ENCODE data around the gene RABGAP1L. TPM values are rescaled to one million over a fixed set of nuclear protein-coding genes. Genes with fewer than 3 reads are reported as not detected.

The RABGAP1L gene
- polyA plus RNA-seq, 1 donor (not counting 4 experiments of a cell fraction or from before 2014, with no cell fraction given): 24.2 TPM

- Histone ChIP-seq H3K4me2 (ENCODE audit: control insufficient read depth, extremely low read depth, insufficient read depth, low read depth, low read length) (no peak overlapping the region), H4K20me1 (ENCODE audit: control insufficient read depth, extremely low read depth, insufficient read depth, low read length) (no peaks in the 10 kb centered on the region), H3K27me3 (ENCODE audit: control insufficient read depth, extremely low read depth, insufficient read depth, low read length) (no peaks in the 10 kb centered on the region), H2AFZ (ENCODE audit: control insufficient read depth, low read length) (no peak overlapping the region), H3K9me3 (ENCODE audit: control insufficient read depth, low read depth, low read length) (no peaks in the 10 kb centered on the region), H3K4me1 (ENCODE audit: control insufficient read depth, extremely low read depth, insufficient read depth, low read length) (no peaks in the 10 kb centered on the region), H3K9me1 (ENCODE audit: control insufficient read depth, extremely low read depth, insufficient read depth, low read length) (no peaks in the 10 kb centered on the region), H3K79me2 (ENCODE audit: control insufficient read depth, insufficient read depth, low read length) (no peaks in the 10 kb centered on the region), H3K9ac (ENCODE audit: control insufficient read depth, extremely low read depth, insufficient read depth, low read length) (no peak overlapping the region), H3K4me3 (ENCODE audit: control insufficient read depth in 2 of 3, extremely low read depth in 1 of 3, insufficient read depth in 2 of 3, low read depth in 1 of 3, low read length in 3 of 3) (no peak overlapping the region), H3K36me3 (ENCODE audit: control insufficient read depth in 2 of 2, extremely low read depth in 1 of 2, insufficient read depth in 2 of 2, low read length in 2 of 2) (no peaks in the 10 kb centered on the region), H3K27ac (ENCODE audit: control insufficient read depth, insufficient read depth, low read length) (no peak overlapping the region)
- TF ChIP-seq CTCF (optimal IDR thresholded peaks at IDR 0.05 in 1 of 3, IDR thresholded peaks at IDR 0.05 in 1 of 3, conservative IDR thresholded peaks at IDR 0.05 in 1 of 3; ENCODE audit: extremely low read depth in 1 of 3, insufficient read depth in 2 of 3, low read length in 3 of 3) (peak in 1 of 3 experiments; percentile 30), EZH2 (IDR thresholded peaks at IDR 0.05; ENCODE audit: low read length) (no peak)
- FAIRE-seq: no peak
- dilution Hi-C loops (cut with MboI; ENCODE audit: extremely low pct_ligation_motif_present, low sequenced_read_pairs): loop anchor here (25.0 kb wide), 1 partner anchor 464 kb away; no protein-coding TSS in a partner anchor
- DNase-seq (ENCODE audit: low read depth, low spot score): no peak
Observed at GRCh38 chr1:174726167-174726879, 567.0 kb downstream of the RABGAP1L start.

GRCh38 chr1:174726880-174727585, 567.7 kb downstream of the RABGAP1L start:
- no peaks in the 10 kb centered on the region for H3K9me1 ChIP-seq (ENCODE audit: control insufficient read depth, extremely low read depth, insufficient read depth, low read length)
- TF ChIP-seq EZH2 (IDR thresholded peaks at IDR 0.05; ENCODE audit: low read length) (no peak), CTCF (optimal IDR thresholded peaks at IDR 0.05 in 1 of 3, IDR thresholded peaks at IDR 0.05 in 1 of 3, conservative IDR thresholded peaks at IDR 0.05 in 1 of 3; ENCODE audit: extremely low read depth in 1 of 3, insufficient read depth in 2 of 3, low read length in 3 of 3) (no peak)
- no peaks in the 10 kb centered on the region for H3K9me3 ChIP-seq (ENCODE audit: control insufficient read depth, low read depth, low read length)
- H3K4me3 ChIP-seq (ENCODE audit: control insufficient read depth in 2 of 3, extremely low read depth in 1 of 3, insufficient read depth in 2 of 3, low read depth in 1 of 3, low read length in 3 of 3): no peak overlapping the region
- no peak overlapping the region for H2AFZ ChIP-seq (ENCODE audit: control insufficient read depth, low read length)
- dilution Hi-C loops (cut with MboI; ENCODE audit: extremely low pct_ligation_motif_present, low sequenced_read_pairs): loop anchor here (25.0 kb wide), 1 partner anchor 465 kb away; no protein-coding TSS in a partner anchor
- no peaks in the 10 kb centered on the region for H4K20me1 ChIP-seq (ENCODE audit: control insufficient read depth, extremely low read depth, insufficient read depth, low read length)
- DNase-seq (ENCODE audit: low read depth, low spot score): no peak
- no peaks in the 10 kb centered on the region for H3K4me1 ChIP-seq (ENCODE audit: control insufficient read depth, extremely low read depth, insufficient read depth, low read length)
- H3K9ac ChIP-seq (ENCODE audit: control insufficient read depth, extremely low read depth, insufficient read depth, low read length): no peak overlapping the region
- no peak overlapping the region for H3K27ac ChIP-seq (ENCODE audit: control insufficient read depth, insufficient read depth, low read length)
- H3K79me2 ChIP-seq (ENCODE audit: control insufficient read depth, insufficient read depth, low read length): no peaks in the 10 kb centered on the region
- no peaks in the 10 kb centered on the region for H3K27me3 ChIP-seq (ENCODE audit: control insufficient read depth, extremely low read depth, insufficient read depth, low read length)
- H3K4me2 ChIP-seq (ENCODE audit: control insufficient read depth, extremely low read depth, insufficient read depth, low read depth, low read length): no peak overlapping the region
- no peaks in the 10 kb centered on the region for H3K36me3 ChIP-seq (ENCODE audit: control insufficient read depth in 2 of 2, extremely low read depth in 1 of 2, insufficient read depth in 2 of 2, low read length in 2 of 2)
- FAIRE-seq: no peak

Measured in keratinocyte (primary cell).